Activated CD4-positive, CD25-positive, alpha-beta regulatory T cell treated with anti-CD3 and anti-CD28 coated beads, Interleukin-2, amount 50 U/mL, for 16 hours (primary cell): ENCODE results near the gene PRKCA.

Experiments used
- DNase-seq: peaks from one replicate; pipeline ENCODE4 v3.0.0-alpha.2; 2020; ENCODE audit warnings: low read depth, low spot score

The PRKCA gene

DNA sequence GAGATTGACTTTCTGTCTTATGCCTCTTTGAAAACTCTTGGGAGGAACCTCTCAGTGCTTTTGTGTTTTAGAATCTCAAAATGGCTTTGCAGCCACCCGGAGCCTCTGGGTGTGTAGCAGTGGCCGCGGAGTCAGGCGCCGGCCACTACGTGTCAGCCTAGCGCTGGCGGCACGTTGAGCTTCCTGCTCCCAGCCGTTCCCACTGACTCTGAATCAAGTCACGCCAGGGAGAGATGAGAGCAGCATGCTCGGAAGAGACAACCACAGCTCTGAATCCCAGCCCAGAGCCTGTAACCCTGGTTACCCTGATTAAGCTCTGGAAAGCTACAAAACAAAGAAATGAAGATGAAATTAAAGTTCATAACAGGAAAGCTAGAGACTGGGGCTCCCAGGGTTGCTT is 435.1 kb downstream of the PRKCA start:
- no peak for DNase-seq

- DNase-seq, result no peak
Measured at GRCh38 chr17:66738301-66738700, 435.9 kb downstream of the PRKCA start.

DNA sequence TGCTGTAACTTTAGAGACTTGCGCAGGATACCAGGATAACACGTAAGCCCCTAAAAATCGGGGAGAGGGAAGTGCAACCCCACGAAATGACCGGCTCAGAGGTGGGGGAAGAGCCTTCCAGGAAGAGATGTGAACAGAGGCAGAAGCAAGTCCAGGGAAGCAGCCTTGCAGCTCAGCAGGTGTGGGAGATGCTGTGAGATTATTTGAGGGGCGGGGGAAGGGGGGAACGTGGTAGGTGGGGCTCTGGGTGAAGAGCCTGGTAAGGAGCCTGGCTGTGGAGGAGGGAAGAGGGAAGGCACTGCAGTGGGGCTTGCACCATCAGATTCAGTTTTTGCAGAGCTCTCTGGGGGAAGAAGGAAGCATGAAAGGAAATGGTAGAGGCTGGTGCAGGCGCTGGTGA is 437.1 kb downstream of the PRKCA start:
- no peak for DNase-seq

DNA sequence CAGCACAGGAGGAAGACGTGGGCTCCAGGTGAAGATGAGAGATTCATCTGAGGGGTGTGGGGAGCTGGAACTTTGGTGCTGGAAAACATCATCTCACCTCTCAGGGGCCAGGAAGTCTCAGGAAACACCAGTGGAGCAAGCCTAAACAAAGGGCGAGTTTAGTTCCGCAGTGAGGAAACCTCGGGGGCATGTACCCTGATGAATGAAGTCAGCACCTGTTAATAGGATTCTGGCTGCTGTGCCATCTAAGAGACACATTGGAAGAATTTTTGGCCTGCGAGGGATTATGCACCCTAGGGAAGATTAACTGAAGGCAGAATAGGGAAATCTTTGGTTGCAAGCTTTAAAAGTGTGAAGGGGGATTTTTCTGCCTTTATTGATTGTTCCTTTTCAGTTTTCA is 437.8 kb downstream of the PRKCA start:
- no peak for DNase-seq

DNA sequence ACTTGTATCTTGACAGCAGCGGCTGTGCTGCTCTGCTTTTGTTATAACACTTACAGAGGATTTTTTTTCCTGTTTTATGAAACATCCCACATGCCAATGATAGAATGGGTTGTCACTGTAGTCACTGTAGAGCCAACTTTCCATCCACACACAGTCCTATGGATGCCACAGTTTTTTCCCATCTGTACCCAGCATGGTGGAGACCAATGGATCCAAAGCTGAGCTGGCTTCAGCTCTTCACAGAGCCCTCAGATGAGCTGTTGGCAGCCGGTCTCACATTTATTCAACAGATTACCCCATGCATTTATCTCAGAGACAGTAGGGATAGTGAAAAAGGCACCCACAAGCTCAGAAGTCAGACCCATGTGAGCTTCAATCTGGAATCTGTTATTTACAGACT is 441.1 kb downstream of the PRKCA start:
- no peak for DNase-seq

DNA sequence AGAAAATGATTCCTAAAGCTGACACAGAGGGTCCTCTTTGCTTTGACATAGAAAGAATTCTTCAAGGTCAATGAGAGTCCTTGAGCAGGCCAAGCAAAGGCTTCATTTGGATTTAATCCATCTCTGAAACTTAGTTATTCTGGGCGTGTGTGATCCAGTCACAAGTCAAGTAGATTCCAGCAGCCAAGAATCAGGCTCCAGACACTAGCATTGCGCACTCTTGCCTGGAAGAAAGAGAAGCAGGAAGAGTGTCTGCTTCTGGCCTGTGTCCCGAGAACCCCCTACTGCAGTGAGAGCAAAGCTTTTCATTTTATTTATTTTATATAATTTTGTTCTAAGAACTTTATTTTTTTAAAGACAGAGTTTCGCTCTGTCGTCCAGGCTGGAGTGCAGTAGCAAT is 444.3 kb downstream of the PRKCA start:
- no peak for DNase-seq

GRCh38 chr17:66747578-66748275 is 445.3 kb downstream of the PRKCA start:
- DNase-seq, result no peak

GRCh38 chr17:66748578-66748977 is 446.2 kb downstream of the PRKCA start:
- no peak for DNase-seq

- DNase-seq, result no peak
Measured at GRCh38 chr17:66749217-66749832, 446.9 kb downstream of the PRKCA start.

GRCh38 chr17:66750116-66750515 is 447.7 kb downstream of the PRKCA start:
- DNase-seq, result no peak

GRCh38 chr17:66750781-66751543 is 448.5 kb downstream of the PRKCA start:
- DNase-seq, result no peak

GRCh38 chr17:66751771-66752170 is 449.4 kb downstream of the PRKCA start:
- DNase-seq, result no peak

DNA sequence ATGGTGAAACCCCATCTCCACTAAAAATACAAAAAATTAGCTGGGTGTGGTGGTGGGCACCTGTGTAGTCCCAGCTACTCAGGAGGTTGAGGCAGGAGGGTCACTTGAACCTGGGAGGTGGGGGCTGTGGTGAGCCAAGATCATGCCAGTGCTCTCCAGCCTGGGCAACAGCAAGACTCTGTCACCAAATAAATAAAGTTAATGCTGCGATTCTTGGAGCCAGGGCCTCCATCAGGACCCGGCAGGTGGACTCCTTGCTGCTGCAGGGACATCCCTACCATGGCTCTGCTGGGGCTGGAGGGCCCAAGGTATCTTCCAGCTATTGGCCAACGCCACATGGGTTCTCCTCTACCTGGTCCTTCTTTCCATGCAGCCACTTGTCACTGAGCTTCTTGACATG is 450.0 kb downstream of the PRKCA start:
- no peak for DNase-seq

DNA sequence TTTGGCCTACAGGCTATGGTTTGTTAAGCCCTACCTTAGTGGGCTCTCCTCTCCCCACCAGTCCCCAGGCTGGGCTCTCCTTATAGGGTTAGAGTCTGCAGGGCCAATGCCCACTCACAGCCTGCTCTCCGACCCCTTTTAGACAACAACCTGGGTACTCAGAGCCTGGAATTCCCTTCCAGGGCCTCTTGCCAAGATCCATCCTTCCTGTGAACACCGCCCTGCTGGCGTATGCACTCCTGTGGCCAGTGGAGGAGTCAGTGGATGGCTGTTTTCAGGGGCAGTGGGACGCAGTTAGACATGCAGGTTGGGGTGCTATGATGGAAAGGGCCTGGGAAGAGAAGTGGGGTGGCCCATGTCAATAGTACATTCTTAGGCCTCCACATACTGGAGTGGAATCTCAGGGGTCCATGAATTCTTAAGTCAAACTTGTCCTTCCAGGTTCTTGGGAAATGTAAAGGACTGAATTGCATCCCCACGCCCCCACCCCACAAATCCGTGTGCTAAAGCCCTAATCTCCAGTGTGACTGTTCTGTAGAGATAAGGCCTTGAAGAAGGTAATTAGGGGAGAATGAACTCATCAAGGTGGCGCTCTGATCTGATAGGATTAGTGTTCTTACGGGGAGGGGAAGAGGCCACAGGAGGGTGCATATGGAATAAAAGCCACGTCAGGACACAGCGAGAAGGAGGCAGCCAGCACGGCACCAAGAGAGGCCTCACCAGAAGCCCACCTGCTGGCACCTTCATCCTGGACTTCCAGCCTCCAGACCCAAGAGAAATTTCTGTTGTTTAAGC is 450.9 kb downstream of the PRKCA start:
- no peak for DNase-seq

DNA sequence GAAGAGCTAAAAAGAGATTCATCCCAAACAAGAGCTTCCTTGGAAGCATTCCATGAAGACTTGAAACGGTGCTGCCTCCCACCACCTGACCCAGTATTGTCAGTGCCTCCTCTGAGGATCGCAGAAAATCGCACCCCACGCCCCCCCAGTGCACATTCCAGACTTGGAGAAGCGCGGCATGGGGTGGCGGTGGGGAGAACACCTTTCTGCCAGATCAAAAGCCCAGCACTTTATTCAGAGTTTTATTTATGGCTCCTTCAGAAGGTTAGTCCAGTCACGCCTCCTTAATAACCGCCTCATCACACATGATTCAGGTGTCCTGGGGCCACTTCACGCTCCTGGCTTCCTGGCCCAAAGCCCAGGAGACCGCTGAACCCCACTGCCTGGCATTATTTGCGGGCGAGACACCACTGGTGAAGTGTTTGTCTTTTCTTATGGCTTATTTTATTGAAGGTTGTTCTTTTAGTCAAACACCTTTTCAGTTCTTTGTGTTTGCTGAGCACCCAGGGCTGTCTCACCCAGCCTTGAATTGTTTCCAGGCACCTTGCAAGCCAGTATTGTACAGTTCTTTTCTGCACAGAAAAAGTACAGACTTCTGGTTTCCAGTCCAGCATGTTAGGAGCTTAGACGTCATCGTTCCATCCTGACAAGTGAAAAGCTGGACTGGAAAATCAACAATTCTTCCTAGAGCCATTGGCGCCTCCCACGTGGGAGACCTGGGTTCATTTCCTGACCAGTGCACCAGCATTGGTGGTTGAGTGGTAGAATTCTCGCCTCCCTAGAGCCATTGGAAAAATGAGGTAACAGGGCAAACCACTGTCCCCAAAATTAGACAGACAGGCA is 452.9 kb downstream of the PRKCA start:
- DNase-seq, result no peak

- DNase-seq, result no peak
Measured at GRCh38 chr17:66755944-66756290, 453.5 kb downstream of the PRKCA start.

- no peak for DNase-seq
Measured at GRCh38 chr17:66760324-66760723, 457.9 kb downstream of the PRKCA start.

DNA sequence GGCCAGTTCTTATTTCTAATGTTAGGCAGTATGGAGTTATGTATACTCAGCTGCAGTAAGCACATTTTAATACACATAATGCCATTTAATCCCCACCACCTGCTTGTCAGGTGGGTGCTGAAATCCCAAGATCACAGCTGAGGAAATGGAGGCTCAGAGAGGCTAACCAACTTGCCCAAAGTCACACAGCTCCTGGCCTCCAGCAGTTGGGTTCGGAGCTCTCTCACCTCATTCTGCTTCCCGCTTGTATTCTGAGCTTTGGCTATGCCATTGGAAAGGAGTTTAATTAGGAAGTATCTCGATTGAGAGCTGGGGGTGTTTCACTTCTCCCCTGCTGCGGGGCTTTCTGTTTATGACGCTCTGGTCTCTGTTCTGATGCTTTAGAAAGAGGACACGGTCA is 459.9 kb downstream of the PRKCA start:
- no peak for DNase-seq

- no peak for DNase-seq
Measured at GRCh38 chr17:66763056-66763455, 460.6 kb downstream of the PRKCA start.

GRCh38 chr17:66764506-66764905 is 462.1 kb downstream of the PRKCA start:
- no peak for DNase-seq
